Gastroesophageal sphincter (tissue), 3 donors: ENCODE measurements around the gene PROB1.

ENCODE experiments used
- POLR2A ChIP-seq, 2 donors: fragments of 450-650 bp; IDR thresholded peaks; one replicate each; pipeline ENCODE4 v1.6.1; 2017; ENCODE audit warnings: antibody characterized with exemption in 2 of 2, mild to moderate bottlenecking in 2 of 2, moderate library complexity in 1 of 2
- TF ChIP-seq, protein P1 (sequence below), 4 experiments: fragments of 200-600 bp in 2 of 4; fragments of 450-650 bp in 2 of 4; sonication (generic) in 1 of 4; IDR thresholded peaks; one replicate each; pipeline ENCODE4 v1.5.1; 2017 to 2019; ENCODE audit warnings: antibody characterized with exemption in 4 of 4, mild to moderate bottlenecking in 2 of 4, moderate library complexity in 2 of 4

DNA sequence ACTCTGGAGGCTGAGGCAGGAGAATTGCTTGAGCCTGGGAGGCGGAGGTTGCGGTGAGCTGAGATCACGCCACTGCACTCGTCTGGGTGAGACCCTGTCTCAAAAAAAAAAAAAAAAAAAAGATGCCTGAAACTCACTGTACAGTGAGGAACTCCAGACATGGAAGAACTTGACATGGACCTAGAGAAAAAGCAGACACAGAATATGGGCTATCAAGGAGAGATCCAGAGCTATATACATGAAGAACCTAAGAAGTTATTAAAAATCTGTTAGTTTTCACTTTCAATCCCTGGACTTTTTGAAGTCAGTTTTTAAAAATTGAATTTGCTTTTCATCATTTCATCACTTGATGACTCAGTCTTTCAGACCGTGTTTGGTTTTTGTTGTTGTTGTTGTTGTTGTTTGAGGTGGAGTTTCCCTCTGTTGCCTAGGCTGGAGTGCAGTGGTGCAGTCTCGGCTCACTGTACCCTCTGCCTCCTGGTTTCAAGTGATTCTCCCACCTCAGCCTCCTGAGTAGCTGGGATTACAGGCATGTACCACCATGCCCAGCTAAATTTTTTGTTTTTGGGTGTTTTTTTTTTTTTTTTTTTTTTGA, 33.0 kb downstream of the PROB1 start:
- no peak for TF ChIP-seq POLR2A (IDR thresholded peaks at IDR 0.05)
- TF ChIP-seq, protein P1, sequence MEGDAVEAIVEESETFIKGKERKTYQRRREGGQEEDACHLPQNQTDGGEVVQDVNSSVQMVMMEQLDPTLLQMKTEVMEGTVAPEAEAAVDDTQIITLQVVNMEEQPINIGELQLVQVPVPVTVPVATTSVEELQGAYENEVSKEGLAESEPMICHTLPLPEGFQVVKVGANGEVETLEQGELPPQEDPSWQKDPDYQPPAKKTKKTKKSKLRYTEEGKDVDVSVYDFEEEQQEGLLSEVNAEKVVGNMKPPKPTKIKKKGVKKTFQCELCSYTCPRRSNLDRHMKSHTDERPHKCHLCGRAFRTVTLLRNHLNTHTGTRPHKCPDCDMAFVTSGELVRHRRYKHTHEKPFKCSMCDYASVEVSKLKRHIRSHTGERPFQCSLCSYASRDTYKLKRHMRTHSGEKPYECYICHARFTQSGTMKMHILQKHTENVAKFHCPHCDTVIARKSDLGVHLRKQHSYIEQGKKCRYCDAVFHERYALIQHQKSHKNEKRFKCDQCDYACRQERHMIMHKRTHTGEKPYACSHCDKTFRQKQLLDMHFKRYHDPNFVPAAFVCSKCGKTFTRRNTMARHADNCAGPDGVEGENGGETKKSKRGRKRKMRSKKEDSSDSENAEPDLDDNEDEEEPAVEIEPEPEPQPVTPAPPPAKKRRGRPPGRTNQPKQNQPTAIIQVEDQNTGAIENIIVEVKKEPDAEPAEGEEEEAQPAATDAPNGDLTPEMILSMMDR (IDR thresholded peaks at IDR 0.05): no peak
